BLaER1 treated with 17β-estradiol and CSF1 and Interleukin-3, amounts not matched to agents 10 nM and 100 nM (cell line): ENCODE results near the gene IL31RA.

ENCODE experiments used
- H3K27ac ChIP-seq, 11 experiments: shearing (Covaris generic); formaldehyde crosslinking; 2 replicates each; pipeline ENCODE4 v1.8.1; 2022
- H3K27me3 ChIP-seq, 11 experiments: shearing (Covaris generic); formaldehyde crosslinking; 2 replicates each; pipeline ENCODE4 v1.8.1; 2022
- H3K36me3 ChIP-seq, 11 experiments: shearing (Covaris generic); formaldehyde crosslinking; 2 replicates each; pipeline ENCODE4 v1.8.1; 2022
- H3K4me1 ChIP-seq, 10 experiments: shearing (Covaris generic); formaldehyde crosslinking; 2 replicates each; pipeline ENCODE4 v1.8.1; 2022
- H3K4me2 ChIP-seq, 11 experiments: shearing (Covaris generic); formaldehyde crosslinking; 2 replicates each; pipeline ENCODE4 v1.8.1; 2022
- H3K4me3 ChIP-seq, 10 experiments: shearing (Covaris generic); formaldehyde crosslinking; 2 replicates each; pipeline ENCODE4 v1.8.1; 2022
- H3K9ac ChIP-seq, 11 experiments: shearing (Covaris generic); formaldehyde crosslinking; 2 replicates each; pipeline ENCODE4 v1.8.1; 2022
- H3K9me3 ChIP-seq, 11 experiments: shearing (Covaris generic); formaldehyde crosslinking; replicated peaks in 1 of 11; 2 replicates each; pipeline ENCODE4 v1.8.1; 2022
- H4K20me1 ChIP-seq, 11 experiments: shearing (Covaris generic); formaldehyde crosslinking; 2 replicates each; pipeline ENCODE4 v1.8.1; 2022
- Cebpa-rat ChIP-seq, 11 experiments: shearing (Covaris generic); IDR thresholded peaks; 2 replicates each; pipeline ENCODE4 v1.8.1; 2022

IL31RA gene

GRCh38 chr5:55853818-55854217 is 2.7 kb downstream of the IL31RA start:
- peak overlapping the region in 4 of 11 experiments; percentile 55 to 82 (median 75); a peak in 7 of 22 replicates for H3K4me2 ChIP-seq
- H3K27me3 ChIP-seq, result no peaks in the 10 kb centered on the region
- peak overlapping the region in 5 of 11 experiments; percentile 19 to 62 (median 50); a peak in 7 of 22 replicates for H3K27ac ChIP-seq
- no peak overlapping the region for H3K9ac ChIP-seq
- no peaks in the 10 kb centered on the region; a peak in 1 of 22 replicates for H3K9me3 ChIP-seq
- H3K4me1 ChIP-seq, result peaks cover 15 to 82% (median 50%) of the 10 kb centered on the region in 10 experiments
- TF ChIP-seq Cebpa-rat (IDR thresholded peaks at IDR 0.05), result no peak
- H3K36me3 ChIP-seq, result no peaks in the 10 kb centered on the region
- H4K20me1 ChIP-seq, result no peaks in the 10 kb centered on the region
- no peak overlapping the region for H3K4me3 ChIP-seq

DNA sequence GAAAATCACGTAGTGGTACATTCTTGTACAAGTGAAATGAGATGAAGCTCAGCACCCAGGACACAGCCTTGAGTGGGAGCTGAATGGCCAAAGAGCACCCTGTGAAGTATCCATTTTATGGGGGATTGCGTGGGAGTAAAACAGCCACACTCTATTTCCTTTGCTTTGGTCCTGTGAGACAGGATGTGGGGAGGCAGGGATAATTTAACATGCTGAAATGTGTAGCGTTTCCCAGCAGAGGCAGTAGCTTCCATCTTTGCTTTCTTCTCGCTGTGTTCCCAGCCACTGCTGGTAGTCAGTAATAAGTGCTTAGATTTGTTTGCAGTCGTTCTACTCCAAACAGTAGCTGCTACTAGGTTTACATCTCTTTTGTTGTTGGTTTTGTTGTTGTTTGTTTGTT is 4.4 kb downstream of the IL31RA start:
- H3K27me3 ChIP-seq, result no peaks in the 10 kb centered on the region
- H3K27ac ChIP-seq, result peak overlapping the region in 8 of 11 experiments; percentile 37 to 78 (median 65); a peak in 13 of 22 replicates
- H3K9ac ChIP-seq, result peak overlapping the region in 2 of 11 experiments; percentile 36 to 44; a peak in 2 of 22 replicates
- H3K4me1 ChIP-seq, result peaks cover 15 to 97% (median 50%) of the 10 kb centered on the region in 10 experiments
- peaks cover 0 to under 1% (median 0%) of the 10 kb centered on the region in 11 experiments; a peak in 3 of 22 replicates for H3K9me3 ChIP-seq
- H4K20me1 ChIP-seq, result no peaks in the 10 kb centered on the region
- no peaks in the 10 kb centered on the region for H3K36me3 ChIP-seq
- no peak for TF ChIP-seq Cebpa-rat (IDR thresholded peaks at IDR 0.05)
- H3K4me2 ChIP-seq, result peak overlapping the region in 10 of 11 experiments; percentile 23 to 89 (median 59); a peak in 20 of 22 replicates
- peak overlapping the region in 1 of 10 experiments; percentile 39; a peak in 3 of 20 replicates for H3K4me3 ChIP-seq

DNA sequence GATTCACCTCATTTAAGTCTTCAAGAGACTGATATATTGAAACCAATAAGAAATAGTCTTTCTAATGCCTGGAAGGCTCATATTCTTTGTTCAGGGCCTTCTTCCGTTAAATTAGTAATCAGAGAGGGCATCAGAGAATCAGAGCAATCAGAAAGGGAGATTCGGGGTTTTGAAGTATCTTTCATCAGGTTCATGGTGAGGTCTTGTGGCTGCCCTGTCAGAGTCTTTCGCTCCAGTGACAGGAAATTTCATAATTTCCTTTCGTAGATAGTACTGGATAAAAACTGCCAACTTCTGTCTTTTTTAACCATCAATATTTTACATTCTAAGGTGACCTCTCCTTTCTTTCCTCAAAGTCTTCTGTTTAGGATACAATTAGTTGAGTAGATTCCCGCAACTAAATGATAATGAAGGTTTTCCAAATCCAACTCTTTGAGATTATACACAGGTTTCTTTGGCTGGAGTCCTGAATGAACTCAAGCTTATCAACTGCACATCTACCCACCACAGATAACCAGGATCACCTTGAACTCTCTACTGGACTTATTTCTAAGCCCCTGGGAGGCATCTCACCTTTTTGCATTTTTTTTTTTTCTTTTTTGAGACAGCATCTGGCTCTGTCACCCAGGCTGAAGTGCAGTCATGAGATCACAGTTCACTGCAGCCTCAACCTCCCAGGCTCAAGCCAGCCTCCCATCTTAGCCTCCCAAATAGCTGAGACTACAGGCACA is 5.5 kb downstream of the IL31RA start:
- no peaks in the 10 kb centered on the region for H3K36me3 ChIP-seq
- H3K27ac ChIP-seq, result peak overlapping the region; percentile 10 to 78 (median 55); a peak in 17 of 22 replicates
- peak overlapping the region in 5 of 11 experiments; percentile 12 to 44 (median 40); a peak in 5 of 22 replicates for H3K9ac ChIP-seq
- H3K27me3 ChIP-seq, result no peaks in the 10 kb centered on the region
- 0 out of 22 replicates have a peak, but pooled peaks of 2 of the 11 experiments have one; percentile 11 to 19 for TF ChIP-seq Cebpa-rat (IDR thresholded peaks at IDR 0.05)
- H3K4me2 ChIP-seq, result peak overlapping the region; percentile 19 to 89 (median 56); a peak in 21 of 22 replicates
- H3K4me3 ChIP-seq, result peak overlapping the region in 3 of 10 experiments; percentile 1 to 39 (median 25); a peak in 3 of 20 replicates
- peaks cover 6 to 12% (median 10%) of the 10 kb centered on the region in 11 experiments; a peak in 17 of 22 replicates for H3K9me3 ChIP-seq
- H4K20me1 ChIP-seq, result no peaks in the 10 kb centered on the region
- peaks cover 15 to 90% (median 47%) of the 10 kb centered on the region in 10 experiments for H3K4me1 ChIP-seq

DNA sequence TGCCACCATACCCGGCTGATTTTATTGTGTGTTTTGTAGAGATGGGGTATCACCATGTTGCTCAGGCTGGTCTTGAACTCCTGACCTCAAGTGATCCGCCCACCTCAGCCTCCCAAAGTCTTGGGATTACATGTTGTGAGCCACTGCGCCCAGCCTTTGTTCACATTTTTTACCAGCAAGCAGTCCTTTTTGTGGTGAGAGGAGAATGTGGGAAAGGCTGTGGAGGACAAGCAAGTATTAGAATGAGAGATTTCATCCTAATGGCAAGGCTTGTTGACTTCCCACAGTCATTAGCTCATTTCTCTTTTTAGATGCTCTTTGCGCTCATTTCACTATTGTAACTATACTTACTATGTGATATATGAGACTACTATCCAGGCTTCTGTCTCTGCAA is 6.1 kb downstream of the IL31RA start:
- H4K20me1 ChIP-seq, result no peaks in the 10 kb centered on the region
- H3K9me3 ChIP-seq, result peaks cover 6 to 13% (median 10%) of the 10 kb centered on the region in 11 experiments; a peak in 17 of 22 replicates
- H3K4me3 ChIP-seq, result peak overlapping the region in 2 of 10 experiments; percentile 25 to 39; a peak in 2 of 20 replicates
- H3K27me3 ChIP-seq, result no peaks in the 10 kb centered on the region
- H3K27ac ChIP-seq, result peak overlapping the region in 10 of 11 experiments; percentile 5 to 78 (median 36); a peak in 14 of 22 replicates
- no peaks in the 10 kb centered on the region for H3K36me3 ChIP-seq
- peak overlapping the region; percentile 19 to 89 (median 56); a peak in 19 of 22 replicates for H3K4me2 ChIP-seq
- no peak for TF ChIP-seq Cebpa-rat (IDR thresholded peaks at IDR 0.05)
- H3K9ac ChIP-seq, result peak overlapping the region in 3 of 11 experiments; percentile 12 to 40 (median 22); a peak in 2 of 22 replicates
- peaks cover 15 to 84% (median 45%) of the 10 kb centered on the region in 10 experiments for H3K4me1 ChIP-seq

- Histone ChIP-seq H3K9ac (no peak overlapping the region), H3K27me3 (no peaks in the 10 kb centered on the region), H3K4me2 (no peak overlapping the region), H4K20me1 (no peaks in the 10 kb centered on the region), H3K36me3 (no peaks in the 10 kb centered on the region), H3K4me3 (no peak overlapping the region), H3K4me1 (peaks cover 15 to 76% (median 37%) of the 10 kb centered on the region in 10 experiments), H3K9me3 (peaks cover 6 to 13% (median 10%) of the 10 kb centered on the region in 11 experiments; a peak in 17 of 22 replicates), H3K27ac (no peak overlapping the region)
- TF ChIP-seq Cebpa-rat (IDR thresholded peaks at IDR 0.05), result no peak
These were observed 6.9 kb downstream of the IL31RA start for GRCh38 chr5:55858104-55858503.

DNA sequence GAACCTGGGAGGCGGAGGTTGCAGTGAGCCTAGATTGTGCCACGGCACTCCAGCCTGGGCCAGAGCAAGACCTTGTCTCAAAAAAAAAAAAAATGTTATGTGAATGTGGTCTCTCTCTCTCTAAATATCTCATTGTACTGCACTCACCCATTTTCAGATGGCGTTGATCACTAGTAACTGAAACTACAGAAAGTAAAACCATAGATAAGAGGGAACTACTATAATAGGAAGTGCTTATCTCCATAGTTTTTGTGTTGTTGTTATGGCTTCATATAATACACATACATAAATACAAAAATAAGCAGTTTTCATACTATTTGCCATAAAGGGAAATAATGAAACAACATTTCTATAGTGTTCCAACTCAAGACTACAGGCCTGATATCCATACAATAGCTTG is 9.1 kb downstream of the IL31RA start:
- Histone ChIP-seq H4K20me1 (no peaks in the 10 kb centered on the region), H3K4me3 (no peak overlapping the region), H3K27me3 (no peaks in the 10 kb centered on the region), H3K27ac (peak overlapping the region in 4 of 11 experiments; percentile 56 to 91 (median 86); a peak in 8 of 22 replicates), H3K4me2 (peak overlapping the region in 4 of 11 experiments; percentile 8 to 72 (median 64); a peak in 6 of 22 replicates), H3K9me3 (peaks cover 6 to 13% (median 10%) of the 10 kb centered on the region in 11 experiments; a peak in 17 of 22 replicates), H3K36me3 (no peaks in the 10 kb centered on the region), H3K4me1 (peaks cover 15 to 65% (median 28%) of the 10 kb centered on the region in 10 experiments), H3K9ac (peak overlapping the region in 3 of 11 experiments; percentile 61 to 65 (median 61); a peak in 5 of 22 replicates)
- TF ChIP-seq Cebpa-rat (IDR thresholded peaks at IDR 0.05), result no peak

GRCh38 chr5:55860709-55861108 is 9.6 kb downstream of the IL31RA start:
- Histone ChIP-seq H3K9me3 (peaks cover 6 to 13% (median 10%) of the 10 kb centered on the region in 11 experiments; a peak in 17 of 22 replicates), H3K4me3 (no peak overlapping the region), H3K36me3 (no peaks in the 10 kb centered on the region), H3K27me3 (no peaks in the 10 kb centered on the region), H3K9ac (peak overlapping the region in 3 of 11 experiments; percentile 61 to 65 (median 61); a peak in 4 of 22 replicates), H3K27ac (peak overlapping the region in 4 of 11 experiments; percentile 56 to 91 (median 86); a peak in 8 of 22 replicates), H3K4me2 (peak overlapping the region in 4 of 11 experiments; percentile 8 to 72 (median 64); a peak in 5 of 22 replicates), H3K4me1 (peaks cover 11 to 65% (median 24%) of the 10 kb centered on the region in 10 experiments), H4K20me1 (no peaks in the 10 kb centered on the region)
- TF ChIP-seq Cebpa-rat (IDR thresholded peaks at IDR 0.05), result no peak

DNA sequence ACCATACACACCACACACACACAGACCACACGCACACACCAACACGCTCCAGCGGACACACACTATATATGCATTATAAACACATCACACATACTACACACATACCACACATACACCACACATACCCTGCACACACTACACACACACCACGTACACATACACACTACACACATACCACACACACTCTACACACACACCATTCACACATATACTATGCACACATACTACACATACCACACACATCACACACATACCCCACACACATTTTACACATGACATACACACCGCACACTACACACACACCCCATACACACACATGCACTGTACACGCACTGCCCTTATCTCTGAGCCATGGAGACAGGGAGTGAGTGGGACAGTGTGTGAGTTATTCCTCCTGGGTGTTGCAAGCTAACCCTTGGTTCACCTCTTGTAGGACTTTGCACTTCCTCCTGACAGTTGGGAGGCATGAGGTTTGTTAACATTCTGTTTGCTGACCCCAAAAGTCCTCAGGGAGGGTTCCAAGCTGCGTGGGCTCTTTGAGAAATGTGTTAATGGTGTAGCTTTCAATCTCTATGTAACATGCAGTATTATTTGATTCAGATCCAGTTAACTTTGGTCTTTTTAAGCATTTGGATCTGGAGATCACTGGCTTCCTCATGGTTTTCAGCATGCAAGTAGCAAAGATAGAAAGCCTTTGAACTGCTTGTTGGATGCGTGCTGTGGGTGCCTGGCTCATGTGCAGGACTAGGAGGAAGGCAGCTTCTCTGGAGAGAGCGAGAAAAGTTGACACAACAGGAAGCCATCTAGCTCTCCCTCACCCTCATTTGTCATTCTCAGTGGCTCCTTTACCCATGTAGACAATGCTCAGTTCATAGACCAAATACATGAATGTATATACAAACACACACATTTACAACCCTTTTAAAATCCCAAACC is 13.7 kb downstream of the IL31RA start:
- H3K4me1 ChIP-seq, result peaks cover 0 to 50% (median 3%) of the 10 kb centered on the region in 10 experiments; a peak in 9 of 20 replicates
- peaks cover 6 to 13% (median 10%) of the 10 kb centered on the region in 11 experiments; a peak in 17 of 22 replicates for H3K9me3 ChIP-seq
- no peak for TF ChIP-seq Cebpa-rat (IDR thresholded peaks at IDR 0.05)
- no peaks in the 10 kb centered on the region for H4K20me1 ChIP-seq
- H3K27ac ChIP-seq, result peak overlapping the region in 1 of 11 experiments; percentile 2; a peak in 1 of 22 replicates
- H3K27me3 ChIP-seq, result no peaks in the 10 kb centered on the region
- H3K36me3 ChIP-seq, result no peaks in the 10 kb centered on the region
- no peak overlapping the region for H3K9ac ChIP-seq
- H3K4me2 ChIP-seq, result peak overlapping the region in 5 of 11 experiments; percentile 16 to 53 (median 24); a peak in 9 of 22 replicates
- H3K4me3 ChIP-seq, result no peak overlapping the region
